Measurements from ENCODE around the gene KCNJ5. TPM values are rescaled to one million over a fixed set of nuclear protein-coding genes. Genes with fewer than 3 reads are reported as not detected.

Gene KCNJ5
- total RNA-seq, 1 donor from 2014 or later = not detected

DNA sequence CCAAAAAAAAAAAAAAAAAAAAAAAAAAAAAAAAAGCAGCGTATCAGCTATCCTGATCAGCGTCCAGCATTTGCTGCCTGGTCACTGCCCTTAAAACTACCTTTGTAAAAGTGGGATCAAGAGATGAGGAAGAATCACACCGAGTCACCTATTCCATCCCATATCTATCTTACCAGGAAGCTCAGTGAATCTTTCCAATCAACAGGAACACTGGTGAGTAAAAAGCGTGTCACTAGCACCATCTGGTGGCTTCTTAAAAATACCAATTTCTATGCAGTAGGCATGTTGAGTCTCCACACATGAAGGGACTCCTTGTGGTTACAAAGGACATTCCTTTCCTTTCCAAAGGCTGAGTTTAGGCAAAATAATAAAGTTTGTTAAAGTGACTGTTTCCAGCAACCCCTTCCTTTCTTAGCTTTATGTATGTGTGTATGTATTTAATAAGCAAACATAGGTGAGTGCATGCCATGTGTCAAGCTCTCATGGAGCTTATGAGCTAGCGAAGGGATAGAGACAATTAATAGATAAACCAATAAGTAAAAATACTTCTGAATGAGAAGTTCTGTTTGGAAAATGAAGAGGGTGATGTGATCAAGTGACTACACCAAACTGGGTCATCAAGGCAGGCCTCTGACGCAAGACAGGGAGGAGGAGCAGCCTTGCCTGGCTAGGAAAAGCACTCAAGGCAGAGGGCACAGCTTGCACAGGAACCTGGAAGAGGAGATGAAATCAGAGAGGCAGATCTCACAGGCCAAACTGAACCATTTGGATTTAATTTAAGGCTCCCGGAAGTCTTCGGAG, 65.4 kb downstream of the KCNJ5 start:
- DNase-seq (ENCODE audit: low read depth in 2 of 2) = peak; percentile 64 to 77

DNA sequence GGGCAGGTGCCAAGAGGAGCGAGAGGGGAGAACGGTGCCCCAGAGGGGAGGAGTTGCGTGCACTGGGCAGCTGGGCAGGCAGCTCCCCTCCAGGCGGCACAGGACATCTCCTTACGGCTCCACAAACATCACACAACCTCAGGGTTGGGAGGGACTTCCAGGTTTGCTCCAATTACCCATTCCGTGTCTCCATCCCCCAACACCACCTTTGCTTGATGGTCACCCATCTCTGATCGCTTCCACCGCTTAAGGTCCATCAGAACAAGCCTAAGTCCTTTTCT, 66.0 kb downstream of the KCNJ5 start:
- DNase-seq (ENCODE audit: low read depth in 2 of 2) = no peak

DNA sequence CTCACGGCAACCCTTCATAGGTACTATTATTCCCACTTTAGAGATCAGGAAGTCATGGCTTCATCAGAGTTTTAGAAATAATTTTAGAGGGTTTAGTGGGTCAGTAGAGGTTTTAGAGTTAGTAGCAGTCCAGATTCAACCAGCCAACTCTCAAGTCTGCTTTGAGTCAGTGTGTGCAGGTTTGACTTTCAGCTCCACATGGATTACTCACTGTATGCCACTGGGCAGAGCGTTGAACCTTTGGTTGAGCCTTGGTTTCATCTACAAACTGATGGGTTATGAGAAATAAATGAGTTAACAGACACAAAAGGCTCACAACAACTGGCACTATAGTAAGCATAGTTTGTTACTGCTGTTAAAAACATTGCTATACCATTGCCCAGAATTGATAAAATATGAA, 70.5 kb downstream of the KCNJ5 start:
- DNase-seq (ENCODE audit: low read depth in 2 of 2) = no peak

DNA sequence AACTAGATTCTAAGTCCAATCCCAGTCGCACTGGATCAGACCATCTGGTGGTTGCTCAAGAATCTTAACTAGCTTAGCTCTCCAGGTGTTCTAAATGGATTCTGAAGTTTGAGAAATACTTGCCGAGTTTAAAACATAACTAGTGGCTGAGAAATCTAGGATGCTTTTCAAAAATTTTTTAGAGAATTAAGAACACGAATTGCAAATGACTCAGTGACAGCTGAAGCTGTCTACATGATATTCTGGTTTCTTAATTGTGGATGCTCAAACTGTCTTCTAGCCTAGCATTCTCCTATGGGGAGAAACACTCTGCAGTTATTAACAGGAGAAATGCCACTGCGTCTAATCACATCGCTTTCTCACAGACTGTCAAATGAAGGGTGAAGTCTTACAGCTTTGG, 71.7 kb downstream of the KCNJ5 start:
- no peak for DNase-seq (ENCODE audit: low read depth in 2 of 2)

DNA sequence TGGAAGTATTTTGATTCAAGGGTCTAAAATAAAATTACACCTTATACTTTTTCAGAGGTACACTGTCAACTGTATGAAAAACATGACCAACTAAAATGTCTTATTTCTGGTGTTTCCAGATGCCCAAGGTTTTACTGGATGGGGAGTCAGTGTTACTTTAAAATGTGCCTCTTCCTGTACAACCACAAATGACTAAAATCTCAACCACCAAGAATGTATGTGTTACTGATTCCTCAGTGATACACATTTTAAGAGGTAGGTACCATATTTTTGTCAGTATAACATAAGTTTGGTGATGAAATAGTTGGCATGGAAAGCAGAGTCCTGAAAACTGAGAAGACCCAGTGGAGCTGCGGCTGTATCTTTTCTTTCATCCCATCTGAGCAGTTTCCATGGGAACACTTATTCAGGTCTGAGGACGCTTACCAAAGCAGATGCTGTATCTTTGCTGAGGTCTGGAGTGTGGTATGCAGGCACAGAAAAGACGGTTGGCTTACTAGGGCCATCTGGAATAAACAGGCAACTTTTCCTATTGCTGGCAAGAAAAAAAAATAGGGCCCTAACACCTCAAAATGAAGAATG, 72.7 kb downstream of the KCNJ5 start:
- DNase-seq (ENCODE audit: low read depth in 2 of 2) = no peak

DNA sequence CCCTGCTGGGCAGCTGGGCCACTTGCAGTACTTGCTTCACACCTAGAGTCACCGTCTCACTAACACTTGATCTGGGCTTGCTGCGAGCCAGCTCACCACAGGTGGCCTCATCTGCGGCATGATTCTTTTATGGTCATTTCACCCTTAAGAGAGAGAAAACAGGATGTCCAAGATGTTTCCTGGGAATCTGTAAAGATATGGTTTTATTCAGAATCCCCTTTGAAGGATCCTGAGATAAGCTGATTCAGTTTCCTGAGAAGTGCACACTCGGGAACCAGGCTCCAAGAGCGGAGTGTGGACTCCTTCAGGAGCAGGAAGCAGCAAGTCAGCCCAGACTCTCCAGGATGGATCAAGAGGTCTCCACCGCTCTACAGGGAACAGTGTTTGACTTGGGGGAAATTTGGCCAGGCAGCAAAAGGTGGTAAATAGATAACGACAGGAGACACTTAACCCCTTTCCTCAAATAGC, 73.3 kb downstream of the KCNJ5 start:
- DNase-seq (ENCODE audit: low read depth in 2 of 2) = peak in 1 of 2 donors; percentile 80

DNA sequence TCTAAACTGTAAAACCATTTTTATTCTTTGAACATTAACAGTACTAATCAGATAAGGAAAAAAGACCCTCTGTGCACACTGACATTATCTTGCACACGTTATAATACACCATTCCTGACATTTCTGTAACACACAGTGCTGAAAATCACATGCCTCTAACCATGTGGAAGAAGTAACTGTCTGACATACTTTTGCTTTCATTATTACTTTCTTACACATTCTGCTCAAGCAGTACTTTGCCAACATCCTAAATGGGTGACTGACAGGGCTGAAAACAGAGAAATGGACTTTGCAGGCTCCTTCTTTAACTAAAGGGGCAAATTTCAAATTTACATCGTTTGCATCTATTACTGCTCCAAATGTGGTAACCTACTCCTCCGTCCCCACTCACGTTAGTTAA, 74.3 kb downstream of the KCNJ5 start:
- DNase-seq (ENCODE audit: low read depth in 2 of 2) = no peak

DNA sequence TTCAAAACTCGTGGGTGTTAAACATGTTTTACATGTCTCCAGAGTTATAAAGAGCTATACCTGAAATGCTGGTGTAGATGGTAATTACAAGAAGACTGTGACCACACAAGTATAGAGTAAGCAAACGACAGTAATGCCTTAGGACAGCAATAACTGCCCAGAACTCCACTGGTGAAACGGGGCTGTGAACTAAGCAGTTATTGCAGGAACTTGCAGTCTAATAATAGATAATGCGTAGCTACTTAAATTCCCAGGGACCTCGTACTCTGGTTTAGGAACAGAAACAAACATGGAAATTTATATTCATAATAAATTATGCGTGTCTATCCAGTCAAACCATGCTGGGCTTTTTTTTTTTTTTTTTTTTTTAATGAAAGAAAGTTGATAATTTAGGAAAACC, 76.4 kb downstream of the KCNJ5 start:
- DNase-seq (ENCODE audit: low read depth in 2 of 2) = no peak

DNA sequence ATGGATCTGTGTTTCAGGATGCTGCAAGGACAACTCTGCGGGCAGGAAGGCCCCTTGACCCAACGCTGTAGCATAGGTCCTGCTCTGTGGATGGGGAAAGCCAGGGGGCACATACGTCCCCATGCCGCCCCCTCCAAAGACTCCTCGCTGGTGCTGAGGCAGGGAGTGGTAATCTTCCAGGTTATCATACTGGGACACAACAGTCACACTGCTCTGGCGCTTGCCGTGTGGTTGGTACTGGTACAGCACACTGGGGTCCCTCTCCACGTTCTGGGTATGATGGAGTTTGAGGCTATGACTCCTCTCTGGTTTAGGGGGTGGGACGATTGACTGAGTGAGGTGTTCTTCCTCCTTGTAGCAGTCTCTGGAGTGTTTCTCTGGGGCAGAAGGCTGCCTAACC, 77.8 kb downstream of the KCNJ5 start:
- DNase-seq (ENCODE audit: low read depth in 2 of 2) = no peak

Other genes starting within 250 kb of the KCNJ5 start
- 97.7 and 109 TPM in 2 replicates for gene FLI1, start 197.3 kb upstream of the KCNJ5 start, total RNA-seq
- gene KCNJ1, start 24.1 kb upstream of the KCNJ5 start, total RNA-seq = under 0.01 and 0.13 TPM in 2 replicates
- gene TP53AIP1, start 51.5 kb downstream of the KCNJ5 start, total RNA-seq = not detected in 2 replicates

All from dermis microvascular lymphatic vessel endothelial cell (primary cell).